Peyer's patch (tissue), 4 donors: ENCODE results near the gene EFNB3. TPM values are rescaled to one million over a fixed set of nuclear protein-coding genes. Genes with fewer than 3 reads are reported as not detected.
A peak's percentile ranks its signal among the peaks of the same experiment; 100 is the strongest.

Experiments used
- DNase-seq, 3 donors: peaks; one replicate each; pipeline ENCODE4 v3.0.0-alpha.2; 2017 to 2019
- H3K27ac ChIP-seq, 4 donors: fragments of 200-600 bp; sonication (generic); one replicate each; pipeline ENCODE4 v1.5.1; 2016 to 2019
- H3K27me3 ChIP-seq, 2 donors: fragments of 200-600 bp; sonication (generic); one replicate each; pipeline ENCODE4 v1.5.1; 2019
- H3K36me3 ChIP-seq, 3 donors: fragments of 200-600 bp; sonication (generic); one replicate each; pipeline ENCODE4 v1.5.1; 2016 to 2019
- H3K4me1 ChIP-seq, 4 donors: fragments of 200-600 bp; sonication (generic); one replicate each; pipeline ENCODE4 v1.5.1; 2016 to 2019
- H3K4me3 ChIP-seq, 4 donors: fragments of 200-600 bp; sonication (generic); 1 replicate in 3 of 4; 2 replicates in 1 of 4; pipeline ENCODE4 v1.5.1; 2016 to 2019; ENCODE audit warnings: mild to moderate bottlenecking in 1 of 4
- H3K9me3 ChIP-seq, 4 donors: fragments of 200-600 bp; sonication (generic); one replicate each; pipeline ENCODE4 v1.5.1; 2016 to 2019; ENCODE audit warnings: mild to moderate bottlenecking in 1 of 4
- CTCF ChIP-seq, 6 experiments: fragments of 450-650 bp in 4 of 6; fragments of 200-600 bp in 2 of 6; sonication (generic) in 1 of 6; IDR thresholded peaks; one replicate each; pipeline ENCODE4 v1.5.1; 2017 to 2019; ENCODE audit warnings: antibody characterized with exemption in 6 of 6, mild to moderate bottlenecking in 3 of 6, moderate library complexity in 1 of 6
- POLR2A ChIP-seq, 2 donors: fragments of 450-650 bp; IDR thresholded peaks; one replicate each; pipeline ENCODE4 v1.5.1; 2017; ENCODE audit warnings: antibody characterized with exemption in 2 of 2, mild to moderate bottlenecking in 2 of 2, moderate library complexity in 2 of 2
- total RNA-seq, 4 donors: library from RNA; depleted of rRNA; stranded (reverse); fragments of >200 nt; gene quantifications; one replicate each; pipeline ENCODE4 v1.1.0, GENCODE V29; 2016

Gene EFNB3
- under 1 TPM in 1 of 4 donors, not detected in 3; 0.27 TPM for total RNA-seq

- TF ChIP-seq POLR2A (IDR thresholded peaks at IDR 0.05) (no peak), CTCF (IDR thresholded peaks at IDR 0.05) (no peak)
- Histone ChIP-seq H3K27ac (no peak within 1 kb of the TSS), H3K36me3 (peaks cover 0 to 18% (median 0%) of the 10 kb centered on the region in 3 donors), H3K4me3 (peak within 1 kb of the TSS; percentile 1 to 47 (median 35)), H3K4me1 (peaks cover 0 to 12% (median 4%) of the 10 kb centered on the region in 4 donors), H3K9me3 (no peaks in the 10 kb centered on the region), H3K27me3 (peaks cover 0 to 15% of the 10 kb centered on the region in 2 donors)
- peak in 1 of 3 donors; percentile 42 for DNase-seq
These were observed at the start of gene EFNB3 for GRCh38 chr17:7704601-7705268. EFNB3 (plus strand) TSS chr17:7705202; CDS start chr17:7705599, 397 bp downstream.

- H3K36me3 ChIP-seq = no peaks in the 10 kb centered on the region
- no peak for DNase-seq
- no peaks in the 10 kb centered on the region for H3K9me3 ChIP-seq
- H3K4me3 ChIP-seq = no peak overlapping the region
- TF ChIP-seq POLR2A (IDR thresholded peaks at IDR 0.05) (no peak), CTCF (IDR thresholded peaks at IDR 0.05) (no peak)
- peaks cover 0 to 15% of the 10 kb centered on the region in 2 donors for H3K27me3 ChIP-seq
- peaks cover 0 to 13% (median 6%) of the 10 kb centered on the region in 4 donors for H3K4me1 ChIP-seq
- no peak overlapping the region for H3K27ac ChIP-seq
These were observed 49.5 kb upstream of the EFNB3 start for GRCh38 chr17:7655541-7655840.

GRCh38 chr17:7656958-7657609 lies 47.9 kb upstream of the EFNB3 start:
- H3K4me3 ChIP-seq = no peak overlapping the region
- no peaks in the 10 kb centered on the region for H3K4me1 ChIP-seq
- no peak for TF ChIP-seq POLR2A (IDR thresholded peaks at IDR 0.05)
- no peak for TF ChIP-seq CTCF (IDR thresholded peaks at IDR 0.05)
- no peak for DNase-seq
- H3K36me3 ChIP-seq = no peaks in the 10 kb centered on the region
- no peaks in the 10 kb centered on the region for H3K9me3 ChIP-seq
- H3K27me3 ChIP-seq = no peaks in the 10 kb centered on the region
- no peak overlapping the region for H3K27ac ChIP-seq

- Histone ChIP-seq H3K4me3 (no peak overlapping the region), H3K27me3 (no peaks in the 10 kb centered on the region), H3K9me3 (no peaks in the 10 kb centered on the region), H3K27ac (no peak overlapping the region), H3K36me3 (peaks cover 0 to 66% (median 0%) of the 10 kb centered on the region in 3 donors), H3K4me1 (no peaks in the 10 kb centered on the region)
- TF ChIP-seq POLR2A (IDR thresholded peaks at IDR 0.05) = no peak
- TF ChIP-seq CTCF (IDR thresholded peaks at IDR 0.05) = no peak
- no peak for DNase-seq
These were observed 37.2 kb upstream of the EFNB3 start for GRCh38 chr17:7667656-7668406.

- H3K9me3 ChIP-seq = peaks cover 0 to 4% (median 2%) of the 10 kb centered on the region in 4 donors
- peaks cover 0 to 72% (median 2%) of the 10 kb centered on the region in 3 donors for H3K36me3 ChIP-seq
- no peaks in the 10 kb centered on the region for H3K27me3 ChIP-seq
- TF ChIP-seq POLR2A (IDR thresholded peaks at IDR 0.05) = no peak
- no peak for TF ChIP-seq CTCF (IDR thresholded peaks at IDR 0.05)
- no peaks in the 10 kb centered on the region for H3K4me1 ChIP-seq
- no peak overlapping the region for H3K27ac ChIP-seq
- DNase-seq = no peak
- no peak overlapping the region for H3K4me3 ChIP-seq
These were observed 36.5 kb upstream of the EFNB3 start for GRCh38 chr17:7668482-7668881.
